H1 (cell line): ENCODE results near the gene SPIRE1. TPM values are rescaled to one million over a fixed set of nuclear protein-coding genes. Genes with fewer than 3 reads are reported as not detected.

Experiments
- NRF1 ChIP-seq: IDR thresholded peaks from 2 replicates; pipeline ENCODE4 v1.6.1; 2011; ENCODE audit warnings: mild to moderate bottlenecking, low read depth, low read length, improper control_type of control experiment
- SIRT6 ChIP-seq: IDR thresholded peaks from one replicate; pipeline ENCODE4 v1.7.1; 2012; ENCODE audit warnings: low read length, inconsistent platforms
- SP2 ChIP-seq: IDR thresholded peaks from 2 replicates; pipeline ENCODE4 v1.6.1; 2012; ENCODE audit warnings: mild to moderate bottlenecking, low read length, inconsistent platforms
- polyA plus RNA-seq, 7 experiments: library from polyadenylated mRNA; depleted of rRNA in 3 of 7; stranded (reverse) in 5 of 7; unstranded in 2 of 7; fragments of >200 nt in 5 of 7; fragments of 200-250 nt in 2 of 7; gene quantifications; 1 replicate in 5 of 7; 2 replicates in 1 of 7; 4 replicates in 1 of 7; pipeline versions ENCODE4 v1.2.1 to v1.2.3, GENCODE V29; 2011 to 2013; ENCODE audit warnings: missing spikeins in 2 of 7, mixed read lengths in 2 of 7
- total RNA-seq: library from RNA; stranded (reverse); fragmentation: NEBNext Ultra II Directional; extraction: Animal tissue kit (Norgen Biotek cat#: 25700); gene quantifications from 2 replicates; pipeline ENCODE4 v1.2.1, GENCODE V29; 2021

SPIRE1 gene
- total and polyA plus RNA-seq, 2 of the 8 experiments (the other 6 are each of a cell fraction or from before 2014, with no cell fraction given): 6.0 to 21.5 TPM

DNA sequence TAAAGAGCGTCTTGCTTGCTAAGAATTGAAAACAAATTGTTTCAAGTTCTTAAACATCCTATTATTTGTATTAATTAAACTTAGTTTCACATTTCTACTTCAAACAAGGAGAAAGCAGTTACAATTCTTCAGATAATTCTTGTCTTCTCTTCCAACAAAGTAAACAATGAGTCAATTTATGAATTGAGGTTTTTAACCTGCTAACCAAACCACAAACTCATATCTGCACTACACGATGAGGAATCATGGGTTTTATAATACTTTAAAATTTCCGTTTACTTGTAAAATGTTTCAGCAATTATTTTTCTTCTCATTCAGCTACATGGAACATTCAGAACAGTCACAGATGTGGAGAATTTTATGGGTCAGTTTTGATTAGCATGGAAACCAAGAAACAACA is 114.2 kb downstream of the SPIRE1 start (continued):
- TF ChIP-seq SIRT6 (no peak), SP2 (no peak), NRF1 (no peak)
